AG04450 (cell line): ENCODE results near the gene PELI2. TPM values are rescaled to one million over a fixed set of nuclear protein-coding genes. Genes with fewer than 3 reads are reported as not detected.

ENCODE experiments used
- CTCF ChIA-PET: fragments of 300-600, 350-600 bp; formaldehyde crosslinking; extraction: SDS; loops from one replicate; lab custom pipeline; 2022; ENCODE audit warnings: antibody characterized with exemption, inconsistent platforms; lab: Charles Lee
- POLR2A ChIA-PET: fragments of 350-600 bp; formaldehyde crosslinking; extraction: SDS; loops from one replicate; lab custom pipeline; 2021; ENCODE audit warnings: antibody characterized with exemption, inconsistent platforms; lab: Yijun Ruan, JAX
- DNase-seq: peaks from one replicate; pipeline ENCODE4 v3.0.0-alpha.2; 2011; ENCODE audit warnings: low read depth, low spot score
- H3K27ac ChIP-seq: one replicate; pipeline ENCODE4 v1.5.1; 2012; ENCODE audit warnings: low read depth, low read length, control low read depth
- H3K27me3 ChIP-seq: one replicate; pipeline ENCODE4 v1.6.0; 2012; ENCODE audit warnings: low read length; ENCODE audit not compliant: control insufficient read depth, insufficient read depth
- H3K4me3 ChIP-seq: 2 replicates; pipeline ENCODE4 v1.5.1; 2011; ENCODE audit warnings: mild to moderate bottlenecking, low read depth, low read length, control low read depth
- H3K9me3 ChIP-seq: 2 replicates; pipeline ENCODE4 v1.5.1; 2012; ENCODE audit warnings: low read length; ENCODE audit not compliant: control insufficient read depth, insufficient read depth
- polyA plus RNA-seq: library from polyadenylated mRNA; depleted of rRNA; stranded (reverse); fragments of >200 nt; gene quantifications from 2 replicates; pipeline ENCODE4 v1.2.3, GENCODE V29; 2011
- TF ChIP-seq, protein P1 (sequence below): IDR thresholded peaks from 2 replicates; pipeline ENCODE4 v1.5.1; 2011; ENCODE audit warnings: low read depth, low read length, control low read depth, inconsistent platforms

The PELI2 gene
- polyA plus RNA-seq, 1 experiment: 25.7 TPM

DNA sequence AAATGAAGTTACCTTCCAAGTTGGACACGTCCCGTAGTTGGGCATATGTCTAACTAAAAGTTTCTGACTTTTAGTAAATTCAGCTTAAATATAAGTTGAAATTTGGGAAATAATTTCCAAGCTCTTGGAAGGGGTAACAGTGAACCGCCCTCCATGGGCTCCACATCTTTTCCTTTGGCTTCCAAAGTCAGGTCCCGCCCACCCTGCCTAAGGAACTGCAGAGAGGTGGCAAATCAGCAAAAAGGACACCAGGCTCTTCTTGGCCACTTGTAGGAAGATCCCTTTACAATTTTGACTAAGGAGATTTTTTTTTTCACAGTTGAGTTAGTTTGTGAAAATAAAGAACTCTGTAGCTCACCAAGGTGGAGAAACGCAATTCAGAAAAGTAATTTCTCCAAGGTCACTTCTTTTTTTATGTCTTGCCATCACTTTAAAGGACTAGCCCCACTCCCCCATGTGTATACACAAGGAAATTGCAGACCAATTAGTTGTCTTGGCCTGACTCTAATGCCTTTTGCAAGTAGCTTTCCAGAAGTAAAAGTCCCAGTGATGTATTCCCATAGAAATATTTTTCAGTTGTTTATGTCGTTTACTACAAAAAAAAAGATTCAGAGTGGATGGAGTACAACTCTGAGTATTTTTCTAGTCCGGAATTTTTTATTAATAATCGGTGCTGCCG, 181.2 kb downstream of the PELI2 start:
- Histone ChIP-seq H3K9me3 (peaks cover 4% of the 10 kb centered on the region), H3K27ac (no peak overlapping the region), H3K27me3 (no peaks in the 10 kb centered on the region), H3K4me3 (no peak overlapping the region)
- ChIA-PET POLR2A (no interaction called here), CTCF (interaction anchor here (0.9 to 1.5 kb wide), 4 partner anchors 12 to 208 kb away, joined by 3 to 5 read pairs (median 4); no protein-coding TSS in a partner anchor)
- no peak for DNase-seq
- TF ChIP-seq, protein P1, sequence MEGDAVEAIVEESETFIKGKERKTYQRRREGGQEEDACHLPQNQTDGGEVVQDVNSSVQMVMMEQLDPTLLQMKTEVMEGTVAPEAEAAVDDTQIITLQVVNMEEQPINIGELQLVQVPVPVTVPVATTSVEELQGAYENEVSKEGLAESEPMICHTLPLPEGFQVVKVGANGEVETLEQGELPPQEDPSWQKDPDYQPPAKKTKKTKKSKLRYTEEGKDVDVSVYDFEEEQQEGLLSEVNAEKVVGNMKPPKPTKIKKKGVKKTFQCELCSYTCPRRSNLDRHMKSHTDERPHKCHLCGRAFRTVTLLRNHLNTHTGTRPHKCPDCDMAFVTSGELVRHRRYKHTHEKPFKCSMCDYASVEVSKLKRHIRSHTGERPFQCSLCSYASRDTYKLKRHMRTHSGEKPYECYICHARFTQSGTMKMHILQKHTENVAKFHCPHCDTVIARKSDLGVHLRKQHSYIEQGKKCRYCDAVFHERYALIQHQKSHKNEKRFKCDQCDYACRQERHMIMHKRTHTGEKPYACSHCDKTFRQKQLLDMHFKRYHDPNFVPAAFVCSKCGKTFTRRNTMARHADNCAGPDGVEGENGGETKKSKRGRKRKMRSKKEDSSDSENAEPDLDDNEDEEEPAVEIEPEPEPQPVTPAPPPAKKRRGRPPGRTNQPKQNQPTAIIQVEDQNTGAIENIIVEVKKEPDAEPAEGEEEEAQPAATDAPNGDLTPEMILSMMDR: peak; percentile 7; the same call in 1 of the 2 replicates

DNA sequence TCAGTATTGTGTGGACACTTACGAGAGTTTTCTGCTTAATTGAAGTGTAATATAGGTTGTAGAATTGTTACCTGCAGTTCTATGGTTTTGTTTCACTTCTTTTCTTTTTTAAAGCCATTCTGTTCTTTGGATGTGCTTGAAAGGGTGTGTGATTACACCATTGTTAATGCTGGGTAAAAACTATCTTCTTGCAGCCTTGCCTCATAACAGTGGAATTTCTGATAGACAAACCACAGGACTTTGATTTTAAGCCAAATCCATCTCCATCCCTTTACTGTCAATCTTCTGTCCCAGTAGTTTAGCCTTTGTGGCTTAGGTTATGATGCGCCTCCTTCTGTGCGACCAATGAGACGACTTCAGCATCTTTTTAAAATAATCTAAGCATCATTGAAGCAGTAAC, 182.3 kb downstream of the PELI2 start:
- CTCF ChIA-PET: interaction anchor here (0.9 kb wide), 1 partner anchor 40 kb away, joined by 4 read pairs; no protein-coding TSS in a partner anchor
- no peak for DNase-seq
- TF ChIP-seq, protein P1: no peak
- POLR2A ChIA-PET: interaction anchor here (0.6 kb wide), 1 partner anchor 179 kb away, joined by 3 read pairs; no protein-coding TSS in a partner anchor
- H3K9me3 ChIP-seq: peaks cover 4% of the 10 kb centered on the region
- H3K27ac ChIP-seq: no peak overlapping the region
- no peaks in the 10 kb centered on the region for H3K27me3 ChIP-seq
- H3K4me3 ChIP-seq: no peak overlapping the region

DNA sequence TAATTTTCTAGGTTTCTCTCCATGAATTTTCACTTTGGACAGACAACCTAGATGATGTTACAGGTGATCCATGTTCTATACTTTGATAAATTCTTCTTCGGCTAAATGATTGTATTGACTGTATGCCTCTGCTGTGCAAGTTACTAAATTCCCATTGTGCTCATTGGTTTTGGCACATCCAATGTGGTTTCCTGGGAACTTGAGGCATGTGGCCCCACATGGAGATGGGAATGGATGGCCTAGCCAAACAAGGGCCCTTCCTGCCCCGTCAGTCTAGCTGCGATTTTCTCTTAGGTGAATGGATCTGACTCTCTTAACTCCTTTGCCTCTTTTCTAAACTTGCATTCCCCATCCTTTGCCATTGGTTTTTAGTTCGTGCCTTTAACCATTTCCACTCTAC, 186.2 kb downstream of the PELI2 start:
- Histone ChIP-seq H3K4me3 (no peak overlapping the region), H3K27ac (no peak overlapping the region), H3K27me3 (no peaks in the 10 kb centered on the region), H3K9me3 (peaks cover 4% of the 10 kb centered on the region)
- DNase-seq: no peak
- POLR2A ChIA-PET: no interaction called here
- TF ChIP-seq, protein P1: no peak
- CTCF ChIA-PET: interaction anchor here (1.3 kb wide), 1 partner anchor 36 kb away, joined by 5 read pairs; no protein-coding TSS in a partner anchor

DNA sequence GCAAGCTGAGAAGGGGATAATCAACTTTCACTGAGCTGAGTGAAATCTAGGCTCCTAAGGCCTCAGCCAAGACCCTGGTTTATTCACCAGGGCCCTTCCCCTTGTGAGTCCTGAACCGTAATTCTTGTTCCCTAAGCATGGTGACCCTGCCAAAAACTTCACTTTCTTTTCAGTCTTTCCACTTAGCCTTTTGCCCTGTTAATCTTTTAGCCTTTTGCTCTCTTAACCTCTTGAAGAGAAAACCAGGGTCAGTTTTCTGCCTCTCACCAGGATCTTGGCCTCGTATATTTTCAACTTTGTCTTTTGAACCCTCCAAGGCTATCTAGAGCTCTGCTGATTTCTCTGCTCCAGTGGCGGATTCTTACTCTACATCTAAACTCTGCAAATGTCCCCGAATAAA, 191.0 kb downstream of the PELI2 start:
- no peaks in the 10 kb centered on the region for H3K27me3 ChIP-seq
- no peaks in the 10 kb centered on the region; the same call in 1 of the 2 replicates for H3K9me3 ChIP-seq
- TF ChIP-seq, protein P1: no peak
- no peak overlapping the region for H3K4me3 ChIP-seq
- ChIA-PET POLR2A (no interaction called here), CTCF (interaction anchor here (0.9 kb wide), 1 partner anchor 16 kb away, joined by 3 read pairs; no protein-coding TSS in a partner anchor)
- no peak overlapping the region for H3K27ac ChIP-seq
- DNase-seq: no peak

DNA sequence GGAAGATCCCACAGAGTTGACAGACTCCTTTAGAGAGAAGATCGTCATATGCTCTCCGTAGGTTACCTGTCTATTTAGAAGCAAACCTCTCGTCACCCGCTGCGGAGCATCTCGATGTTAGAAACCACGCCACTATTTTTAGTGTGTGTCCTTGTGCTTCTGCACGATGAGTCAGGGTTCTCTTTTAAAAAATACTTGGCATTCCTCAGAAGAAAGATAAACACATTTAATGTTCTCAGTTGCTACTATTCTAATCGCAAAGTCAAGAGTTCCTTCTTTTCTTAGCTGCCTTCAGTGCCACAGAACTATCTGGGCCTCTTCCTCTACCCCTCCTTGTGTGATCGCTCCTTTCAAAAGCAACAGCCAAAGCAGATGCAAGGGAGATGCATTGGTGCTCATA, 192.4 kb downstream of the PELI2 start:
- Histone ChIP-seq H3K27me3 (no peaks in the 10 kb centered on the region), H3K27ac (peak overlapping the region; percentile 70), H3K9me3 (no peaks in the 10 kb centered on the region; the same call in 1 of the 2 replicates), H3K4me3 (no peak overlapping the region)
- TF ChIP-seq, protein P1: no peak
- DNase-seq: no peak
- CTCF ChIA-PET: no interaction called here
- POLR2A ChIA-PET: no interaction called here
